Measurements from ENCODE around the gene APOD. TPM values are rescaled to one million over a fixed set of nuclear protein-coding genes. Genes with fewer than 3 reads are reported as not detected.

APOD gene
- total and polyA plus RNA-seq, 9 donors, result 19.2 to 58.9 (median 41.7) TPM

DNA sequence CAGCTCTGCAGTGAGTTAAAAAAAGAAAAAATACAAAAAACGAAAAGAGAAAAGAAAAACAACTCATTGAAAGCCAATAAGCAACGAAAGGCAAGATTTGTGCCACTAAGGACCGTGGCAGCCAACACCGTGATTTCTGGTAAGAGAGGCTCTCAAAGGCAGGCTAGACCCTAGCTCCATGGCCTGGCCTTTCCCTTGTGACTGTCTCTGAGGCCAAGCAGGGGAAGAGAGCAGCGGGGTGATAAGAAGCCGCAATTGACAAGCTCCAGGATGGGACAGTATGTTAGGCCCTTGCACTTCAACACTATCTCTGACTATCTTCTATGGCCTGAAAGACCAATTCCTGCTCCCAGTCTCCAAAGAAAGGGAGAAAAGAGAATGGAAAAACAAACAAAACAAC is 12.4 kb downstream of the APOD start:
- H3K9me3 ChIP-seq (replicated peaks; ENCODE audit: control insufficient read depth, low read depth, low read length), result peaks cover 4% of the 10 kb centered on the region
- no peak for DNase-seq
- no peaks in the 10 kb centered on the region for H3K4me1 ChIP-seq (ENCODE audit: control insufficient read depth, insufficient read depth, low read length)
- H3K27me3 ChIP-seq (ENCODE audit: control insufficient read depth, insufficient read depth, low read length), result peaks cover 2% of the 10 kb centered on the region
- peaks cover 4% of the 10 kb centered on the region for H3K36me3 ChIP-seq (ENCODE audit: control insufficient read depth, insufficient read depth, low read length)
- H3K4me3 ChIP-seq (ENCODE audit: low read length), result no peak overlapping the region
- H3K27ac ChIP-seq (ENCODE audit: low read length), result no peak overlapping the region
- 81% methylated on average over 3 of the region's 6 CpGs for WGBS (ENCODE audit: insufficient coverage)

DNA sequence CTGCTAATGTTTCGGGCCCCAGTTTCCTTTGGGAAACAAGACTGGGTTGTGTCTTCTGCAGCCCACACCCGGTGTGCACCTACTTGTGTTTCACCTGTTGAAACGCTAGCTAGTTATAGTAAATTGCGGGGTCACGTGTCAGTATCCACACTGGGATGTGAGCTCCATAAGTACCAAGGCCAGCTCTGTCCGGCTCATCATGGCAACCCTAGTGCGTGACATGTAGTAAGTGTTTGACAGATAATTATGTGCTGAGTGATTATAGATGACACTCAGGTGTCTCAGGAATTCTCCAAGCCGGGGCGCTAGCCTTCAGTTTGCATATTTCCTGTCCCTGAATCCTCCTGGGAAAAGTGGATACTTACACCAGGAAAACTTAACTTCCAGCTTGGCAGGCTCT is 12.8 kb downstream of the APOD start:
- 69% methylated on average over 6 of the region's 9 CpGs for WGBS (ENCODE audit: insufficient coverage)
- Histone ChIP-seq H3K9me3 (replicated peaks; ENCODE audit: control insufficient read depth, low read depth, low read length) (peaks cover 4% of the 10 kb centered on the region), H3K4me1 (ENCODE audit: control insufficient read depth, insufficient read depth, low read length) (no peaks in the 10 kb centered on the region), H3K27ac (ENCODE audit: low read length) (no peak overlapping the region), H3K4me3 (ENCODE audit: low read length) (no peak overlapping the region), H3K36me3 (ENCODE audit: control insufficient read depth, insufficient read depth, low read length) (peaks cover 4% of the 10 kb centered on the region), H3K27me3 (ENCODE audit: control insufficient read depth, insufficient read depth, low read length) (peaks cover 2% of the 10 kb centered on the region)
- no peak for DNase-seq

DNA sequence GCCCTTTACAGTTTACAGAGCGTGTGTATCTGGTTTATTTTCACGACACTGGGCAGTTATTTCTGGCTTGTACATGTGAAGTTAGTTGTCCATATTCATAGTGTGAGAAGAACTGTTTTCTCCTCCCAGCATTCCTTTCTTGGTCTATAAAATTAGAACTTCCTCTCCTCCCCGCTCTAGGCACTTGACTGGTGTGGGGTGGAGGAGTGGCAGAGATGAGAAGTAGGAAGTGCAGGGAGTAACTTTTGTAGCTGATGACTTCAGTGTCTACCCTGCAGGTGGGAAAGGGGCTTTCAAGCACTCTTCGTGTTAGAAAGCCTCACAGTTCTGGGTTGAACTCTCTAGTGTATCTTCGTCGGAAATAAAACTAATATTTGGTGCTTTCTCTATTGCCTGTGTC is 13.4 kb downstream of the APOD start:
- WGBS (ENCODE audit: insufficient coverage), result 92% methylated on average over 2 of the region's 6 CpGs
- Histone ChIP-seq H3K27ac (ENCODE audit: low read length) (no peak overlapping the region), H3K36me3 (ENCODE audit: control insufficient read depth, insufficient read depth, low read length) (peaks cover 4% of the 10 kb centered on the region), H3K4me1 (ENCODE audit: control insufficient read depth, insufficient read depth, low read length) (no peaks in the 10 kb centered on the region), H3K27me3 (ENCODE audit: control insufficient read depth, insufficient read depth, low read length) (peaks cover 2% of the 10 kb centered on the region), H3K4me3 (ENCODE audit: low read length) (no peak overlapping the region), H3K9me3 (replicated peaks; ENCODE audit: control insufficient read depth, low read depth, low read length) (peaks cover 4% of the 10 kb centered on the region)
- no peak for DNase-seq

DNA sequence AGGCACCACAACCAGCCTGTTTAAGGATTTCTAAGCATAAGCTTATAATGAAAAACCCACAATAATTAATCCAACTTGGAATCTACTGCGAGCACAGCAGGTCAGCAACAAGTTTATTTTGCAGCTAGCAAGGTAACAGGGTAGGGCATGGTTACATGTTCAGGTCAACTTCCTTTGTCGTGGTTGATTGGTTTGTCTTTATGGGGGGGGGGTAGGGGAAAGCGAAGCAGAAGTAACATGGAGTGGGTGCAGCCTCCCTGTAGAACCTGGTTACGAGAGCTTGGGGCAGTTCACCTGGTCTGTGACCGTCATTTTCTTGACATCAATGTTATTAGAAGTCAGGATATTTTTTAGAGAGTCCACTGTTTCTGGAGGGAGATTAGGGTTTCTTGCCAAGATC is 15.1 kb downstream of the APOD start:
- WGBS (ENCODE audit: insufficient coverage), result 80% methylated on average over 4 of the region's 5 CpGs
- no peak overlapping the region for H3K4me3 ChIP-seq (ENCODE audit: low read length)
- no peaks in the 10 kb centered on the region for H3K4me1 ChIP-seq (ENCODE audit: control insufficient read depth, insufficient read depth, low read length)
- no peaks in the 10 kb centered on the region for H3K9me3 ChIP-seq (replicated peaks; ENCODE audit: control insufficient read depth, low read depth, low read length)
- DNase-seq, result no peak
- no peak overlapping the region for H3K27ac ChIP-seq (ENCODE audit: low read length)
- peaks cover 2% of the 10 kb centered on the region for H3K27me3 ChIP-seq (ENCODE audit: control insufficient read depth, insufficient read depth, low read length)
- H3K36me3 ChIP-seq (ENCODE audit: control insufficient read depth, insufficient read depth, low read length), result peaks cover 4% of the 10 kb centered on the region

DNA sequence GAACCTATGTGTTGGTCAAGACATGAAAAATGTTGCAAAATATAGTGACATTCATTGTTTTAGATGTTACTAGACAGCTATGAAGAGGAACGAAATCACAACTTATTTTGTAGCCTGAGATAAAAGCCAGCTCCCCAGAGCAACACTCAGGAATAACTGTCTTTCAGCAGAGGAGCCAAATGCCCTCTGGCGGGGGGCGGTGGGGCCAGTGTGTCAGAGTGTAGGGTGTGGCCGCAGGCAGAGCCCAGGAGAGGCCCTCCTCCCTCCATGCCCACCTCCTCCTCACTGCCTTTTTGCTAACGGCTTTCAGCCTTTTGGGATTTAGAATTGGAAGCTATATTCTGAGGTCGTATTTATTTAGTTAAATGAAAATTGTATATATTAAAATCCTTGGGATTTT is 16.9 kb downstream of the APOD start:
- no peaks in the 10 kb centered on the region for H3K4me1 ChIP-seq (ENCODE audit: control insufficient read depth, insufficient read depth, low read length)
- no peak for DNase-seq
- no peak overlapping the region for H3K4me3 ChIP-seq (ENCODE audit: low read length)
- no peaks in the 10 kb centered on the region for H3K9me3 ChIP-seq (replicated peaks; ENCODE audit: control insufficient read depth, low read depth, low read length)
- peaks cover 2% of the 10 kb centered on the region for H3K27me3 ChIP-seq (ENCODE audit: control insufficient read depth, insufficient read depth, low read length)
- H3K27ac ChIP-seq (ENCODE audit: low read length), result no peak overlapping the region
- H3K36me3 ChIP-seq (ENCODE audit: control insufficient read depth, insufficient read depth, low read length), result peaks cover 4% of the 10 kb centered on the region
- no CpG with 5 or more reads among the region's 6 CpGs for WGBS (ENCODE audit: insufficient coverage)

DNA sequence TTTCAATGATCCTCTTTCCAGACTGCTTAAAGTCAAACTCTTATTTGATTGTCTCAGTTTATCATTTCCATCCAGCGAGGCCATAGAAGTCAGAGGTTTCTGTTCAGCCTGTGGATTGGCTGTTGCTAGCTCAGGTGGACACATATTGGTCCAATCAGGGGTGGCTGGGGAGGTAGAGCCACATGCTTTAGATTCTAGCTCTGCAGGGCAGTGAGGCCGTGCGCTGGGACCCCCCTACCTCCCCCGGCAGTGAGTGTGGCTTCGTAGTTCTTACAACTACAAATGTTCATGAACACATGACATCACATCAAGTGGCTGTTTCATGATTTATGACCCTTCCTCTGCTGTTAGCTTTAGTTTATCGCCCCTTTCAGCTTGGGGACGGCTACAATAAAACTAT is 18.0 kb downstream of the APOD start:
- Histone ChIP-seq H3K36me3 (ENCODE audit: control insufficient read depth, insufficient read depth, low read length) (peaks cover 3% of the 10 kb centered on the region), H3K9me3 (replicated peaks; ENCODE audit: control insufficient read depth, low read depth, low read length) (no peaks in the 10 kb centered on the region), H3K4me3 (ENCODE audit: low read length) (no peak overlapping the region), H3K27ac (ENCODE audit: low read length) (no peak overlapping the region), H3K27me3 (ENCODE audit: control insufficient read depth, insufficient read depth, low read length) (peaks cover 2% of the 10 kb centered on the region), H3K4me1 (ENCODE audit: control insufficient read depth, insufficient read depth, low read length) (no peaks in the 10 kb centered on the region)
- no peak for DNase-seq
- WGBS (ENCODE audit: insufficient coverage), result 17% methylated on average over 5 of the region's 7 CpGs

DNA sequence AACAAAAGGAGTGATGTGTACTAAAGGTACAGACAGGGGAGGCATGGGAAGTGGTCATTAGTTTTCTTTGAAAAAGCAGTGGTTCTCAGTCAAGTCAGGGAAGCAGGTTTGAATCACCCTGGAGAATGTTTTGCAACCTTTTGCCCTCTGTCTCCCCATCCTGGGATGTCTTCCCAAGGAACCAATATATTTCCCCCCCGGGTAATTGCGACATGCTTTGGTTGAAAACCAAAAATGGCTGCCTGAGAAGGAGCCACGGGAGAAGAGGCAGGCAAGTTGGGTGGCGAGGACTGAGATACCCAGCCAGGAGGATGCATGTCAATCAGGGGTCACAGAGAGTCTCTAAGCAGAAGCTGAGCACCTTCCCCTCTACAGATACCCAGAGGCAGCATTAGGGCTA is 20.4 kb downstream of the APOD start:
- Histone ChIP-seq H3K36me3 (ENCODE audit: control insufficient read depth, insufficient read depth, low read length) (no peaks in the 10 kb centered on the region), H3K9me3 (replicated peaks; ENCODE audit: control insufficient read depth, low read depth, low read length) (no peaks in the 10 kb centered on the region), H3K27ac (ENCODE audit: low read length) (no peak overlapping the region), H3K4me1 (ENCODE audit: control insufficient read depth, insufficient read depth, low read length) (peaks cover 2% of the 10 kb centered on the region), H3K4me3 (ENCODE audit: low read length) (no peak overlapping the region), H3K27me3 (ENCODE audit: control insufficient read depth, insufficient read depth, low read length) (peaks cover 2% of the 10 kb centered on the region)
- no peak for DNase-seq
- WGBS (ENCODE audit: insufficient coverage), result no CpG with 5 or more reads among the region's 4 CpGs

DNA sequence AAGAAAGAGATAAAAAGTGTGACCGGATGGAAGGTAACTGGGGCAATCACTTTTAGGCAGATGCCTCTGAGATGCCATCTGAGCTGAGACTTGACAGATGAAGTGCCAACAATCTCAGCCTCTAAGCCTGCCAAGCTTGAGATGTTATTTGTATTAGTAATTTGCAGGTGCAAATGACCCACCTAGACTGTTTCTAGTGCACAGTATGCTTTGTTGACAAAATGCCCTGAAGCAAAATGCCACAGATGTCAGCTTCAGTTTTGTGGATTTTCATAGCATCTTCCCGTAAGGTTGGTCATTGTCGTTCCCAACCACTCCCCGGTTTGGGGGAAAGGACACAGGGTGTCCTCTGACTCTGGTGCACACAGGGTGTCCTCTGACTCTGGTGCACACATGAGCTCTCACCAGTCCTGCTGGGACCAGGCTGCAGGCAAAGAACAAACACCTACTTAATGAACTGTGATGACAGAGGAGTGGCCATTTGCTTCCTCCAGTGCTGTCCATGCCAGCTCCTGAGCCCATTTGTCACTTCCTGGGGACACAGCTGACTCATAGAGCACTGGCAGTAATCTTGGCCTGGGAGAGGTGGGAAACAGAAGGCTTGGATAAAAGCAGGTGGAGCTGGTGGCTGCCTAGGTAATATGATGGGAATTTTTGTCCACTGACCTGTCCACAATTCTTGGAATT is 23.9 kb downstream of the APOD start:
- no peak overlapping the region for H3K4me3 ChIP-seq (ENCODE audit: low read length)
- no peaks in the 10 kb centered on the region for H3K9me3 ChIP-seq (replicated peaks; ENCODE audit: control insufficient read depth, low read depth, low read length)
- H3K4me1 ChIP-seq (ENCODE audit: control insufficient read depth, insufficient read depth, low read length), result peaks cover 2% of the 10 kb centered on the region
- H3K27ac ChIP-seq (ENCODE audit: low read length), result no peak overlapping the region
- no peaks in the 10 kb centered on the region for H3K27me3 ChIP-seq (ENCODE audit: control insufficient read depth, insufficient read depth, low read length)
- WGBS (ENCODE audit: insufficient coverage), result 88% methylated on average over 4 of the region's 4 CpGs
- no peak for DNase-seq
- H3K36me3 ChIP-seq (ENCODE audit: control insufficient read depth, insufficient read depth, low read length), result no peaks in the 10 kb centered on the region

DNA sequence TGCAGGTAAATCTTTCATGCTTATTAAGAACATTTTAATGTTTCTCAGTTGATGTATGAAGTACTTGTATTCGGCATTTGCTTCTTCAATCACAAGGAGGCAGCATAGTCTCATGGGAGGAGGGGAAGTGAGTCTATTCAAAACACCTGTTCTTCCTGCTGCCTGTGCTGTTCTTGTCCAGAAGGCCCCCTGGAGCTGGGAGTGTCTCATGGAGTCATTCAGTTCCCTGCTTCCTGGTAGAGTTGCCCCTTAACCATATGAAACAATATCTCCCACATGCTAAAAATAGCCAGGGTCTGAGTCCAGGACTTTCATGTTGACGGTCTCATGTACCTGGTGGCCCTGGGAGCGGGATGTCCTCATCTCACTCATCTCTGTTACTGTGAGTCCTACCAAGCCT is 25.1 kb downstream of the APOD start:
- Histone ChIP-seq H3K27me3 (ENCODE audit: control insufficient read depth, insufficient read depth, low read length) (no peaks in the 10 kb centered on the region), H3K9me3 (replicated peaks; ENCODE audit: control insufficient read depth, low read depth, low read length) (no peaks in the 10 kb centered on the region), H3K27ac (ENCODE audit: low read length) (peak overlapping the region; percentile 62), H3K4me3 (ENCODE audit: low read length) (no peak overlapping the region), H3K4me1 (ENCODE audit: control insufficient read depth, insufficient read depth, low read length) (peaks cover 2% of the 10 kb centered on the region), H3K36me3 (ENCODE audit: control insufficient read depth, insufficient read depth, low read length) (no peaks in the 10 kb centered on the region)
- DNase-seq, result peak; percentile 73
- 60% methylated on average over 1 of the region's 3 CpGs for WGBS (ENCODE audit: insufficient coverage)

DNA sequence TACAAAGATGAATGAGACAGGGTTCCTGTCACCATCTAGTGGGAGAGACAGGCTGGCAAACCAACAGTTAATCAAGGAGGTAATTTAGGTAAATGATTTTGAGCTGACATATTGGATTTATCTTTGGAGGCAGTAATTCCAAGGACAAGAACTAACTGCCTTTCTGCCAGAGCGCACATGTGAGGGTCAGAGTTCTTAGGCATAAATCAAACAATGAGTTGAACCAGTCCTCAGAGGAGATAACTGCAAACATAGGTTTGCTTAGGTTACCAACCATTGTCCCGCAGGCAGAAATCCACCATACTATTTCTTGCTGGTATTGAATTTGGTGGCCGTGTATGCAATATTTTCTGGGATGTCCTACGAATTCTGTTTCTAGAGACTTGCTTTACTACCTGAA is 26.4 kb downstream of the APOD start:
- Histone ChIP-seq H3K4me1 (ENCODE audit: control insufficient read depth, insufficient read depth, low read length) (peaks cover 2% of the 10 kb centered on the region), H3K4me3 (ENCODE audit: low read length) (no peak overlapping the region), H3K36me3 (ENCODE audit: control insufficient read depth, insufficient read depth, low read length) (no peaks in the 10 kb centered on the region), H3K27me3 (ENCODE audit: control insufficient read depth, insufficient read depth, low read length) (no peaks in the 10 kb centered on the region), H3K27ac (ENCODE audit: low read length) (no peak overlapping the region), H3K9me3 (replicated peaks; ENCODE audit: control insufficient read depth, low read depth, low read length) (no peaks in the 10 kb centered on the region)
- DNase-seq, result no peak
- 80% methylated on average over 2 of the region's 4 CpGs for WGBS (ENCODE audit: insufficient coverage)

DNA sequence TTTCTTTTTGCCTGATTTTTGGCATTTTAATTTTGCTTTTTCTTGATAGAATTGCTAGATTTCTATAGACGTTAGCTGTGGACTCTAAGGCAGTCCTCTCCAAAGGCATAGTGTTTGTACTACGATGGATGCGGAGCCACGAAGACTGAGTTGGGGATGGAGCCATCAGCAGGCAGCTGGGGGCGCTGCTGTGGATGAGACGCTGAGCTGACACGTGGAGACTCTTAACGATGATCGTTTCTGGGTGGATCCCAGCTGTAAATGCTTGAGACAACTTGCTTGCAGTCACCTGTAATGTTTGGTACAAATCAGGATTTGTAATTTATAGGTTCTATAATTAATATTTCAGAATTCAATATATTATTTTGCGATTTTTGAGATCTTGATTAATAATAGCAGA is 27.4 kb downstream of the APOD start:
- peaks cover 6% of the 10 kb centered on the region for H3K4me1 ChIP-seq (ENCODE audit: control insufficient read depth, insufficient read depth, low read length)
- H3K4me3 ChIP-seq (ENCODE audit: low read length), result no peak overlapping the region
- DNase-seq, result peak; percentile 29
- H3K9me3 ChIP-seq (replicated peaks; ENCODE audit: control insufficient read depth, low read depth, low read length), result no peaks in the 10 kb centered on the region
- no peak overlapping the region for H3K27ac ChIP-seq (ENCODE audit: low read length)
- no peaks in the 10 kb centered on the region for H3K36me3 ChIP-seq (ENCODE audit: control insufficient read depth, insufficient read depth, low read length)
- 41% methylated on average over 7 of the region's 10 CpGs for WGBS (ENCODE audit: insufficient coverage)
- H3K27me3 ChIP-seq (ENCODE audit: control insufficient read depth, insufficient read depth, low read length), result no peaks in the 10 kb centered on the region
